Neural cell (in vitro differentiated cells): ENCODE results near the gene ZNF580. TPM values are rescaled to one million over a fixed set of nuclear protein-coding genes. Genes with fewer than 3 reads are reported as not detected.

Experiments used
- H2AFZ ChIP-seq: fragments of 200-600, 300-800 bp; sonication (generic), shearing (Covaris generic); 2 replicates; pipeline ENCODE4 v1.6.0; 2014; ENCODE audit warnings: low read depth, mild to moderate bottlenecking, antibody characterized with exemption, low read length, moderate library complexity
- H3F3A ChIP-seq: fragments of 200-600 bp; shearing (Covaris generic); 2 replicates; pipeline ENCODE4 v1.6.1; 2016; ENCODE audit warnings: mild to moderate bottlenecking, moderate library complexity, mixed read lengths, antibody characterized with exemption, low read length; ENCODE audit not compliant: insufficient read depth, poor library complexity, severe bottlenecking
- H3K27ac ChIP-seq: fragments of 200-600, 300-800 bp; sonication (generic), shearing (Covaris generic); 2 replicates; pipeline ENCODE4 v1.5.1; 2014; ENCODE audit warnings: mild to moderate bottlenecking, low read length, moderate library complexity
- H3K27me3 ChIP-seq: fragments of 300-800, 200-600 bp; sonication (generic), shearing (Covaris generic); 2 replicates; pipeline ENCODE4 v1.6.0; 2014; ENCODE audit warnings: mild to moderate bottlenecking, low read depth, low read length, moderate library complexity; ENCODE audit not compliant: insufficient read depth
- H3K36me3 ChIP-seq: fragments of 300-800, 200-600 bp; sonication (generic), shearing (Covaris generic); 2 replicates; pipeline ENCODE4 v1.5.1; 2014; ENCODE audit warnings: mild to moderate bottlenecking, antibody characterized with exemption, low read length, moderate library complexity; ENCODE audit not compliant: insufficient read depth
- H3K4me2 ChIP-seq: fragments of 300-800, 200-600 bp; sonication (generic), shearing (Covaris generic); 2 replicates; pipeline ENCODE4 v1.6.0; 2014; ENCODE audit warnings: mild to moderate bottlenecking, low read length
- H3K4me3 ChIP-seq: fragments of 300-800, 200-600 bp; sonication (generic), shearing (Covaris generic); 2 replicates; pipeline ENCODE4 v1.5.1; 2014; ENCODE audit warnings: mild to moderate bottlenecking, low read length, moderate library complexity
- H3K79me2 ChIP-seq: fragments of 200-600 bp; shearing (Covaris generic); replicated peaks from 2 replicates; pipeline ENCODE4 v1.6.0; 2014; ENCODE audit warnings: mild to moderate bottlenecking, low read length, moderate library complexity; ENCODE audit not compliant: insufficient read depth
- H3K9ac ChIP-seq: fragments of 300-800, 200-600 bp; sonication (generic), shearing (Covaris generic); 2 replicates; pipeline ENCODE4 v1.6.1; 2016; ENCODE audit warnings: mild to moderate bottlenecking, low read length, mixed read lengths
- H3K9me2 ChIP-seq: fragments of 200-600 bp; shearing (Covaris generic); 2 replicates; pipeline ENCODE4 v1.6.1; 2016; ENCODE audit warnings: mild to moderate bottlenecking, low read length, mixed read lengths; ENCODE audit not compliant: insufficient read depth
- H3K9me3 ChIP-seq: fragments of 200-600, 300-800 bp; sonication (generic), shearing (Covaris generic); 2 replicates; pipeline ENCODE4 v1.6.1; 2016; ENCODE audit warnings: mild to moderate bottlenecking, mixed run types, low read length, moderate library complexity, mixed read lengths
- H4K20me1 ChIP-seq: fragments of 200-600 bp; shearing (Covaris generic); 2 replicates; pipeline ENCODE4 v1.6.1; 2016; ENCODE audit warnings: mild to moderate bottlenecking, mixed run types; ENCODE audit not compliant: insufficient read depth
- EP300 ChIP-seq: fragments of 450-650 bp; conservative IDR thresholded peaks from 2 replicates; pipeline ENCODE4 v1.6.1; 2014; ENCODE audit warnings: antibody characterized with exemption, mild to moderate bottlenecking, moderate library complexity; ENCODE audit not compliant: poor library complexity, severe bottlenecking
- EZH2 ChIP-seq: fragments of 200-600, 300-800 bp; shearing (Covaris generic), sonication (generic); IDR thresholded peaks from 2 replicates; pipeline ENCODE4 v1.6.1; 2014; ENCODE audit warnings: antibody characterized with exemption, low read length, borderline replicate concordance, mild to moderate bottlenecking; ENCODE audit not compliant: insufficient read depth, poor library complexity, severe bottlenecking
- MXI1 ChIP-seq: fragments of 450-650 bp; conservative IDR thresholded peaks from 2 replicates; pipeline ENCODE4 v1.6.1; 2014; ENCODE audit warnings: antibody characterized with exemption, mild to moderate bottlenecking; ENCODE audit not compliant: poor library complexity, severe bottlenecking
- POLR2AphosphoS5 ChIP-seq: IDR thresholded peaks from 2 replicates; pipeline ENCODE4 v1.6.1; 2012
- RAD21 ChIP-seq: fragments of 450-650 bp; conservative IDR thresholded peaks from 2 replicates; pipeline ENCODE4 v1.6.1; 2014; ENCODE audit warnings: antibody characterized with exemption, mild to moderate bottlenecking, moderate library complexity
- SMC3 ChIP-seq: fragments of 450-650 bp; conservative IDR thresholded peaks from 2 replicates; pipeline ENCODE4 v1.6.1; 2014; ENCODE audit warnings: antibody characterized with exemption, mild to moderate bottlenecking, moderate library complexity; ENCODE audit not compliant: poor library complexity
- TAF1 ChIP-seq: IDR thresholded peaks from 2 replicates; pipeline ENCODE4 v1.6.1; 2012; ENCODE audit warnings: low read depth
- polyA plus RNA-seq: library from polyadenylated mRNA; depleted of rRNA; stranded (reverse); fragments of >200 nt; gene quantifications from 2 replicates; pipeline ENCODE4 v1.2.3, GENCODE V29; 2014
- TF ChIP-seq, protein P1 (sequence below): fragments of 450-650 bp; IDR thresholded peaks from 2 replicates; pipeline ENCODE4 v1.5.1; 2014; ENCODE audit warnings: antibody characterized with exemption, mild to moderate bottlenecking, moderate library complexity; ENCODE audit not compliant: poor library complexity, severe bottlenecking
- TF ChIP-seq, protein P2 (sequence below): IDR thresholded peaks from 2 replicates; pipeline ENCODE4 v1.6.1; 2012; ENCODE audit warnings: borderline replicate concordance

The ZNF580 gene
- polyA plus RNA-seq, 1 donor from 2014 or later, result 11.7 TPM

GRCh38 chr19:55678121-55678671, 37.4 kb downstream of the ZNF580 start:
- Histone ChIP-seq H3K79me2 (peaks cover 53% of the 10 kb centered on the region), H3K27me3 (no peaks in the 10 kb centered on the region), H3K27ac (no peak overlapping the region), H3K9me2 (no peaks in the 10 kb centered on the region), H3K36me3 (peaks cover 8% of the 10 kb centered on the region), H3F3A (no peaks in the 10 kb centered on the region), H3K4me2 (no peak overlapping the region), H4K20me1 (no peaks in the 10 kb centered on the region), H3K9me3 (no peaks in the 10 kb centered on the region), H3K4me3 (no peak overlapping the region), H3K9ac (no peak overlapping the region), H2AFZ (no peak overlapping the region)
- no peak for TF ChIP-seq RAD21
- TF ChIP-seq, protein P1, sequence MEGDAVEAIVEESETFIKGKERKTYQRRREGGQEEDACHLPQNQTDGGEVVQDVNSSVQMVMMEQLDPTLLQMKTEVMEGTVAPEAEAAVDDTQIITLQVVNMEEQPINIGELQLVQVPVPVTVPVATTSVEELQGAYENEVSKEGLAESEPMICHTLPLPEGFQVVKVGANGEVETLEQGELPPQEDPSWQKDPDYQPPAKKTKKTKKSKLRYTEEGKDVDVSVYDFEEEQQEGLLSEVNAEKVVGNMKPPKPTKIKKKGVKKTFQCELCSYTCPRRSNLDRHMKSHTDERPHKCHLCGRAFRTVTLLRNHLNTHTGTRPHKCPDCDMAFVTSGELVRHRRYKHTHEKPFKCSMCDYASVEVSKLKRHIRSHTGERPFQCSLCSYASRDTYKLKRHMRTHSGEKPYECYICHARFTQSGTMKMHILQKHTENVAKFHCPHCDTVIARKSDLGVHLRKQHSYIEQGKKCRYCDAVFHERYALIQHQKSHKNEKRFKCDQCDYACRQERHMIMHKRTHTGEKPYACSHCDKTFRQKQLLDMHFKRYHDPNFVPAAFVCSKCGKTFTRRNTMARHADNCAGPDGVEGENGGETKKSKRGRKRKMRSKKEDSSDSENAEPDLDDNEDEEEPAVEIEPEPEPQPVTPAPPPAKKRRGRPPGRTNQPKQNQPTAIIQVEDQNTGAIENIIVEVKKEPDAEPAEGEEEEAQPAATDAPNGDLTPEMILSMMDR, result no peak
- no peak for TF ChIP-seq MXI1
- TF ChIP-seq TAF1, result no peak
- no peak for TF ChIP-seq POLR2AphosphoS5
- TF ChIP-seq EZH2, result no peak

DNA sequence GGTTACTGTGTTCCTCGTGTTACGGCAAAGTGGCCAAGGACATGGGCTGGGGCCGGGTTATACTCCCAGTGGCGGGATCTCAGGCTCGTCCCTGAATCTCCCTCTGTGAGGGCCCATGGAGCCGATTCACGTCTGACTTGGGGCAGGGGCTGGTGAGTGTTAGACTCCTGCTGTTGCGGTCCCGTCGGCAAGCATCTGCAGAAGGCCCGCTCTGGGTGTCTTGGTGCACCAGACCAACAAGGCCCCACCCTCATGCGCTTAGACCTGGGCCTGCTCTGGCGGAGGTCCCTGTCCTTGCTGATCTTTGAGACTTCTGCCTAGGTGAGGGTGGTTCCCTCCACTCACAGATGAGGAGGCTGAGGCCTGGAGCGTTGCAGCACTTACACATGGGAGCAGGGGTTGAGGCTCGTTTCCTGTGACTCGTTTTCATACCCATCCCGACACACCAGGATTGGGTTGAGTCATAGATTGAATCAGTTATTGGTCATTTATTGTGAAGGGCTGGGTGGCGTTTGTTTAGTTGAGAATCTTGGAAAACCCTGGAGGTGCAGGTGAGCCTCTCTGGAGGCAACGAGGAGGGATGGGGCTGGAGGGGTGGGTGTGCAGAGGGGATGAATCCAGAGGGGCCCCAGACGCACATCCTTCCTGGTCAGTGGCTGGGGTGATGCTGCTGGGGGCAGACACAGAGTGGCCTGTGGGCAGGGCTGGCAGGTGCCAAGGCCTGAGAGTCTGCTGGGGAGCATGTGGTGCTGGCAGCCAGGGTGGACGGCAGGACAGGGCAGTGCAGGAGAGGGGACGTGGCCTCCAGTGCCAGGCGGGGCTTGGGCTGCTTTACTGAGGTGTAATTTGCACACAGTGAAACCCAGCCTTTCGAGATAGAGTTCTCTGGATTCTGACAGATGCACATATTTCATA, 38.8 kb downstream of the ZNF580 start:
- Histone ChIP-seq H3K27ac (no peak overlapping the region), H3F3A (no peaks in the 10 kb centered on the region), H2AFZ (no peak overlapping the region), H3K9me3 (no peaks in the 10 kb centered on the region), H3K79me2 (peaks cover 52% of the 10 kb centered on the region), H3K9me2 (no peaks in the 10 kb centered on the region), H3K9ac (no peak overlapping the region), H4K20me1 (no peaks in the 10 kb centered on the region), H3K4me2 (no peak overlapping the region), H3K4me3 (no peak overlapping the region), H3K27me3 (no peaks in the 10 kb centered on the region), H3K36me3 (peaks cover 8% of the 10 kb centered on the region)
- TF ChIP-seq EZH2, result no peak
- no peak for TF ChIP-seq SMC3
- TF ChIP-seq POLR2AphosphoS5, result no peak
- no peak for TF ChIP-seq RAD21
- TF ChIP-seq EP300, result no peak
- TF ChIP-seq, protein P2, sequence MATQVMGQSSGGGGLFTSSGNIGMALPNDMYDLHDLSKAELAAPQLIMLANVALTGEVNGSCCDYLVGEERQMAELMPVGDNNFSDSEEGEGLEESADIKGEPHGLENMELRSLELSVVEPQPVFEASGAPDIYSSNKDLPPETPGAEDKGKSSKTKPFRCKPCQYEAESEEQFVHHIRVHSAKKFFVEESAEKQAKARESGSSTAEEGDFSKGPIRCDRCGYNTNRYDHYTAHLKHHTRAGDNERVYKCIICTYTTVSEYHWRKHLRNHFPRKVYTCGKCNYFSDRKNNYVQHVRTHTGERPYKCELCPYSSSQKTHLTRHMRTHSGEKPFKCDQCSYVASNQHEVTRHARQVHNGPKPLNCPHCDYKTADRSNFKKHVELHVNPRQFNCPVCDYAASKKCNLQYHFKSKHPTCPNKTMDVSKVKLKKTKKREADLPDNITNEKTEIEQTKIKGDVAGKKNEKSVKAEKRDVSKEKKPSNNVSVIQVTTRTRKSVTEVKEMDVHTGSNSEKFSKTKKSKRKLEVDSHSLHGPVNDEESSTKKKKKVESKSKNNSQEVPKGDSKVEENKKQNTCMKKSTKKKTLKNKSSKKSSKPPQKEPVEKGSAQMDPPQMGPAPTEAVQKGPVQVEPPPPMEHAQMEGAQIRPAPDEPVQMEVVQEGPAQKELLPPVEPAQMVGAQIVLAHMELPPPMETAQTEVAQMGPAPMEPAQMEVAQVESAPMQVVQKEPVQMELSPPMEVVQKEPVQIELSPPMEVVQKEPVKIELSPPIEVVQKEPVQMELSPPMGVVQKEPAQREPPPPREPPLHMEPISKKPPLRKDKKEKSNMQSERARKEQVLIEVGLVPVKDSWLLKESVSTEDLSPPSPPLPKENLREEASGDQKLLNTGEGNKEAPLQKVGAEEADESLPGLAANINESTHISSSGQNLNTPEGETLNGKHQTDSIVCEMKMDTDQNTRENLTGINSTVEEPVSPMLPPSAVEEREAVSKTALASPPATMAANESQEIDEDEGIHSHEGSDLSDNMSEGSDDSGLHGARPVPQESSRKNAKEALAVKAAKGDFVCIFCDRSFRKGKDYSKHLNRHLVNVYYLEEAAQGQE, result no peak
- TF ChIP-seq, protein P1, result no peak
- no peak for TF ChIP-seq MXI1
- TF ChIP-seq TAF1, result no peak
